K562 (cell line): ENCODE measurements around the gene CHMP1A. TPM values are rescaled to one million over a fixed set of nuclear protein-coding genes. Genes with fewer than 3 reads are reported as not detected.

Source experiments
- ARID2 ChIP-seq: fragments of 450-650 bp; IDR thresholded peaks from 2 replicates; pipeline ENCODE4 v1.6.1; 2017; ENCODE audit warnings: antibody characterized with exemption, mild to moderate bottlenecking
- BRF2 ChIP-seq: IDR thresholded peaks from 3 replicates; pipeline ENCODE4 v1.6.1; 2011; ENCODE audit warnings: borderline replicate concordance, mild to moderate bottlenecking; ENCODE audit not compliant: insufficient read length, insufficient read depth
- ETV1 ChIP-seq: fragments of 450-650 bp; conservative IDR thresholded peaks from 2 replicates; pipeline ENCODE4 v1.6.1; 2016; ENCODE audit warnings: missing genetic modification characterization, control low read depth, low read depth, missing compliant biosample characterization
- MITF ChIP-seq: IDR thresholded peaks from 2 replicates; pipeline ENCODE4 v1.6.1; 2014; ENCODE audit warnings: antibody characterized with exemption
- SFPQ ChIP-seq: fragments of 200-400 bp; formaldehyde crosslinking; IDR thresholded peaks from 2 replicates; pipeline ENCODE4 v1.6.1; 2017; ENCODE audit warnings: mild to moderate bottlenecking, low read depth, low read length, moderate library complexity
- TSC22D4 ChIP-seq: fragments of 450-650 bp; IDR thresholded peaks from 2 replicates; pipeline ENCODE4 v1.6.1; 2016; ENCODE audit warnings: missing genetic modification characterization, missing biosample characterization, control low read depth
- ZBTB11 ChIP-seq, 3 experiments: fragments of 200-800 bp in 1 of 3; fragments of 250-450 bp in 1 of 3; fragments of 450-650 bp in 1 of 3; sonication (Bioruptor Pico) in 1 of 3; sonication (Bioruptor generic) in 1 of 3; formaldehyde crosslinking in 1 of 3; IDR thresholded peaks; 2 replicates each; pipeline versions ENCODE4 v1.6.1 to v1.8.0; 2016 to 2022; ENCODE audit warnings: mild to moderate bottlenecking in 2 of 3, missing genetic modification characterization in 2 of 3, missing compliant biosample characterization in 1 of 3, moderate library complexity in 1 of 3
- ZNF318 ChIP-seq, 2 experiments: fragments of 450-650 bp; IDR thresholded peaks; 2 replicates each; pipeline ENCODE4 v1.6.1; 2016; ENCODE audit warnings: mild to moderate bottlenecking in 2 of 2, borderline replicate concordance in 1 of 2, low read depth in 1 of 2, moderate library complexity in 1 of 2
- ZNF507 ChIP-seq: conservative IDR thresholded peaks from 2 replicates; pipeline ENCODE4 v1.6.1; 2017; ENCODE audit warnings: missing genetic modification characterization, missing compliant biosample characterization
- polyA plus RNA-seq, 8 experiments: library from polyadenylated mRNA; depleted of rRNA in 4 of 8; stranded (reverse) in 5 of 8; unstranded in 3 of 8; fragments of >200 nt; fragmentation: Nextera tagmentation in 2 of 8; fragmentation: Illumina TruSeq in 1 of 8; extraction: Ambion mirVana in 2 of 8; extraction: Trizol in 1 of 8; gene quantifications; 2 replicates each; pipeline versions ENCODE4 v1.2.1 to v1.2.3, GENCODE V29; 2011 to 2014; ENCODE audit warnings: inconsistent platforms in 1 of 8, missing spikeins in 1 of 8
- total RNA-seq, 7 experiments: library from RNA; depleted of rRNA in 6 of 7; stranded (reverse); fragments of >200 nt in 6 of 7; fragmentation: Illumina TruSeq in 2 of 7; extraction: Trizol in 2 of 7; gene quantifications; 2 replicates each; pipeline versions ENCODE4 v1.2.1 to v1.2.3, GENCODE V29; 2011 to 2021; ENCODE audit warnings: low replicate concordance in 1 of 7

CHMP1A gene
- total and polyA plus RNA-seq, 9 of the 15 experiments (the other 6 are each of a cell fraction or from before 2014, with no cell fraction given): 0.83 to 79.9 (median 45.2) TPM

- no peak for TF ChIP-seq ZNF318 (IDR thresholded peaks at IDR 0.05; ENCODE audit: borderline replicate concordance in 1 of 2, low read depth in 1 of 2)
- TF ChIP-seq BRF2: no peak
- TF ChIP-seq MITF: peak; percentile 74; the same call in 1 of the 2 replicates
- TF ChIP-seq TSC22D4 (tag): no peak
- TF ChIP-seq ETV1 (tag): 0 out of 2 replicates have a peak, but pooled peaks have one; percentile 27
- TF ChIP-seq ARID2: no peak
- TF ChIP-seq ZBTB11 (CRISPR knock-in tag; IDR thresholded peaks at IDR 0.05): no peak
- TF ChIP-seq SFPQ: no peak
- no peak for TF ChIP-seq ZNF507
Measured at GRCh38 chr16:89700100-89700648, 42.7 kb upstream of the CHMP1A start (continued).
